PC-3 (cell line): Measurements from ENCODE around the gene MSRB2.

ENCODE experiments used
- EZH2 ChIP-seq: fragments of 300-600 bp; sonication (generic); IDR thresholded peaks from one replicate; pipeline ENCODE4 v1.6.1; 2017; ENCODE audit warnings: antibody characterized with exemption, mild to moderate bottlenecking, low read length; ENCODE audit not compliant: unreplicated experiment
- TF ChIP-seq, protein P1 (sequence below): fragments of 300-600 bp; sonication (generic); conservative IDR thresholded peaks from 2 replicates; pipeline ENCODE4 v1.5.1; 2017; ENCODE audit warnings: antibody characterized with exemption, low read depth, mild to moderate bottlenecking, low read length

DNA sequence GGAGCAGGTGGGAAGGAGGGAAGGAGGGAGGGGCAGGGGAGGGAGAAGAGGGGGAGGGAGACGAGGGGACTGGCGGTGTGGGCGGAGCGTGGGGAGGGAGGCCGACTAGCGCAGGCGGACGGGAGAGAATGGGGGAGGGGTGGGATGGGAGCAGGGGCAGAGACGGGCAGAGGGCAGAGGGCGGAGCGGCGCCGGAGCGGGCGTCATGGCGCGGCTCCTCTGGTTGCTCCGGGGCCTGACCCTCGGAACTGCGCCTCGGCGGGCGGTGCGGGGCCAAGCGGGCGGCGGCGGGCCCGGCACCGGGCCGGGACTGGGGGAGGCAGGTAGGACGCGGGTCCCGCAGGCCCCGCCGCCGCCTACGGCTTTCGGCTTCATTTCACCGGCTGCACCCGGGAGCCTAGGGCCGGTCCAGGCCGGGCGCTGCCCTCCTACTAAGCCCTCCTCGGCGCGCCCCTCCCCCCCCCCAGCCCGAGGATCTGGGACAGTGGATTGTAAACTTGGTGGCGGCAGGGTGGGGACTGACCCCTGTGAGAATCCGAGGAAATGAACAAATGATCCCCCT, at the start of gene MSRB2:
- TF ChIP-seq, protein P1, sequence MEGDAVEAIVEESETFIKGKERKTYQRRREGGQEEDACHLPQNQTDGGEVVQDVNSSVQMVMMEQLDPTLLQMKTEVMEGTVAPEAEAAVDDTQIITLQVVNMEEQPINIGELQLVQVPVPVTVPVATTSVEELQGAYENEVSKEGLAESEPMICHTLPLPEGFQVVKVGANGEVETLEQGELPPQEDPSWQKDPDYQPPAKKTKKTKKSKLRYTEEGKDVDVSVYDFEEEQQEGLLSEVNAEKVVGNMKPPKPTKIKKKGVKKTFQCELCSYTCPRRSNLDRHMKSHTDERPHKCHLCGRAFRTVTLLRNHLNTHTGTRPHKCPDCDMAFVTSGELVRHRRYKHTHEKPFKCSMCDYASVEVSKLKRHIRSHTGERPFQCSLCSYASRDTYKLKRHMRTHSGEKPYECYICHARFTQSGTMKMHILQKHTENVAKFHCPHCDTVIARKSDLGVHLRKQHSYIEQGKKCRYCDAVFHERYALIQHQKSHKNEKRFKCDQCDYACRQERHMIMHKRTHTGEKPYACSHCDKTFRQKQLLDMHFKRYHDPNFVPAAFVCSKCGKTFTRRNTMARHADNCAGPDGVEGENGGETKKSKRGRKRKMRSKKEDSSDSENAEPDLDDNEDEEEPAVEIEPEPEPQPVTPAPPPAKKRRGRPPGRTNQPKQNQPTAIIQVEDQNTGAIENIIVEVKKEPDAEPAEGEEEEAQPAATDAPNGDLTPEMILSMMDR, result no peak
- no peak for TF ChIP-seq EZH2
